ENCODE measurements around the gene PEPD.

Gene PEPD

DNA sequence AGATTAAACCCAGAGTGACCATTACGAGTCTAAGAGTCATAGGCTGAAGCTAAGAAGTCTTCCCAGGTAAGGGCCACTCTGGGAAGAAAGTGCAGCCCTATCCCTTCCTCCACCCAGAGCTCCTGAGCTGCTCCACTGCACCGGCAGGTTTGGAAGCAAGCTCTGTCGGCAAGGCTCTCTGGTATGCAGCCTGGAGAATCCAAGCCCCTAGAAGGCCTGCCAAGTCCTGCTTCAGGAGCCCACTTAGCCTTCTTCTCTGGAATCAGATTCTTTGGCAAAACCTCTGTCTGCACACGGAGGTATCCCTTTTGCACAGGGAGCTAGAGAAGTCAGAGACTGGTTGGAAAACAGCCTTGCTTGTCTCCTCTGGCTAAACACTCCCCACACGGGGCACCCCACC, 89.6 kb downstream of the PEPD start:
- Mint-ChIP-seq H3K36me3 (ENCODE audit: low read depth) (no peaks in the 10 kb centered on the region), H3K27ac (no peak overlapping the region), H3K4me1 (ENCODE audit: low read depth) (peaks cover 5% of the 10 kb centered on the region), H3K9me3 (no peaks in the 10 kb centered on the region), H3K27me3 (no peaks in the 10 kb centered on the region), H3K4me3 (no peak overlapping the region)

DNA sequence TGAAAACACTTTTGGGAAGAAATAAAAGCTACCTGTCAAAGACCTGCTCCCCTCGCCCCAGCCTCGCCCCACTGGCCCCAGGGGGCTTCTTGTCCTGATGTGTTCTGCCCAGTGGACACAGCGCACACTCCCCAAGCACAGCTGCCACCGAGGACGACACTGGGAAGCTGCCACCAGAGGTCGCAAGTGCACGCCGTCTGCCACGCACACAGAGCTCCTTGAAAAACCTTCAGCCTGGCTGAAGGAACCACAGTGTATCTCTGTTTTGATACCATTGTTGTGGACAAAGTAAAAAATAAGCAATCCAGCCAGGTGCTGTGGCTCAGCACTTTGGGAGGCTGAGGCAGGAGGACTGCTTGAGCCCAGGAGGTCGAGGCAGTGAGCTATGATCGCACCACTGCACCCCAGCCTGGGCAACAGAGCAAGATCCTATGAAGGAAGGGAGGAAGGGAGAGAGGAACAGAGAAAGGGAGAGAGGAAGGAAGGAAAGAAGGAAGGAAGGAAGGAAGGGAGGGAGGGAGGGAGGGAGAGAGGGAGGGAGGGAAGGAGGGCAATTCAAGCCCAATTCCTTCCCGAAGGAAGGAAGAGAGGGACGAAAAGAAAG, 90.8 kb downstream of the PEPD start:
- H3K27ac Mint-ChIP-seq: no peak overlapping the region
- H3K4me3 Mint-ChIP-seq: no peak overlapping the region
- peaks cover 5% of the 10 kb centered on the region for H3K4me1 Mint-ChIP-seq (ENCODE audit: low read depth)
- H3K9me3 Mint-ChIP-seq: no peaks in the 10 kb centered on the region
- no peaks in the 10 kb centered on the region for H3K36me3 Mint-ChIP-seq (ENCODE audit: low read depth)
- H3K27me3 Mint-ChIP-seq: no peaks in the 10 kb centered on the region

DNA sequence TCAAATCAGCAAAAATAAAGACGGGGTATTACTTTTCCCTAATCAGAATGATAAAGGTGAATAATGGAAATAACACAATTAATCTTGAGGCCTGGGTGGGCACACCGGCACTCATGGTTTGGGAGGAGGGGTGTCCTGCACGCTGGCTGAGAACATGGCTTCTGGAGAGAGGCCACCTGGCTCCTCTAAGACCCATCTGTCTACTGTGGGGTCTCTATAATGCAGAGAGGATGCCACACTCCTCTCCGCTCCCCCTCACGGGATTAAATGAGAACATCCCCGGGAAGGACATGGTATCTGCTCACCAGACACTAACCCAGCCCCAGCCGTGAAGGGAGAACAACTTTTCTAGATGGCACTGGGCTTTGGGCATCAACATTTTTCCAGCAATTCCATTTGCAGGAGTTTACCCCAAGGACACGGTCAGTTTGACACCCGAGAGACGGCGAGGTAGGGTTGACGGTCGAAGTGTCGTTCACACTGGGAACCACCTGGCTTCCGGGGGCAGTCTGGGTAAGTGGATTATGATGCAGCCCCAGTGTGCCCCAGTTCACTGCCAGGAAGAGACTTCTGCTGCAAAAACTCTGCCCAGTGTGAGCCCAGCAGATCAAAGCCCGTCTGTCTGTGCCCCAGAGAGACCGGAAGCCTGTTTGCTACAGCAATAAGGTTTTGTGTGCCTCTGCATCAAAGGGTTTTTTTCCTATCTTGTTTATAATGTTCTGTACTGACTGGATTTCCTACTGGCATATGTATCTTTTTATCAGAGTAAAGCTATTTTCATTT, 91.5 kb downstream of the PEPD start:
- no peaks in the 10 kb centered on the region for H3K9me3 Mint-ChIP-seq
- no peaks in the 10 kb centered on the region for H3K27me3 Mint-ChIP-seq
- H3K4me1 Mint-ChIP-seq (ENCODE audit: low read depth): peaks cover 5% of the 10 kb centered on the region
- no peaks in the 10 kb centered on the region for H3K36me3 Mint-ChIP-seq (ENCODE audit: low read depth)
- no peak overlapping the region for H3K27ac Mint-ChIP-seq
- H3K4me3 Mint-ChIP-seq: no peak overlapping the region

DNA sequence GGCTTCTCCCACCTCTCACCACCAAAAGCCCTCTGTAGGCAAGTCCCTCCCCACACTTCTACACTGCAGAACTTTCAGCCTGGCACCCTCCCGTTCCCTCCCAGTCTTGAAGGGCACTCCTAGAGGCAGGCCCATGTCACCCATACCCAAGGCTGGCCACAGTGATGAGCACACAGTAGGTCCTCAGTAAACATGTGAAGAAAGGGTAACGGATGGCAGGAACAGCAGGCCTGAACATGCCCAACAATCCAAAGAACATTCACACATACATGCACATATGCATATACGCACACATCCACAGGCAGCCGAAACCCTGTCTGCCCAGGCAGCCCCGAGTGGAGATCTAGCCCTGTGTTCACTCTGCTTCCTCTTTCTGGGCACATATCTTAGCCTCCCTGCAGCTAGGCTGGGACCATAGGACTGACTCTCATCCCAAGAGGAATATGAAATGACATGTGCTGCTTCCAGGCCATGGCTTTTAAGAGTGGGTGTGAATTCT, 92.9 kb downstream of the PEPD start:
- H3K27ac Mint-ChIP-seq: no peak overlapping the region
- no peaks in the 10 kb centered on the region for H3K27me3 Mint-ChIP-seq
- no peak overlapping the region for H3K4me3 Mint-ChIP-seq
- H3K36me3 Mint-ChIP-seq (ENCODE audit: low read depth): no peaks in the 10 kb centered on the region
- H3K9me3 Mint-ChIP-seq: no peaks in the 10 kb centered on the region
- H3K4me1 Mint-ChIP-seq (ENCODE audit: low read depth): peaks cover 5% of the 10 kb centered on the region

DNA sequence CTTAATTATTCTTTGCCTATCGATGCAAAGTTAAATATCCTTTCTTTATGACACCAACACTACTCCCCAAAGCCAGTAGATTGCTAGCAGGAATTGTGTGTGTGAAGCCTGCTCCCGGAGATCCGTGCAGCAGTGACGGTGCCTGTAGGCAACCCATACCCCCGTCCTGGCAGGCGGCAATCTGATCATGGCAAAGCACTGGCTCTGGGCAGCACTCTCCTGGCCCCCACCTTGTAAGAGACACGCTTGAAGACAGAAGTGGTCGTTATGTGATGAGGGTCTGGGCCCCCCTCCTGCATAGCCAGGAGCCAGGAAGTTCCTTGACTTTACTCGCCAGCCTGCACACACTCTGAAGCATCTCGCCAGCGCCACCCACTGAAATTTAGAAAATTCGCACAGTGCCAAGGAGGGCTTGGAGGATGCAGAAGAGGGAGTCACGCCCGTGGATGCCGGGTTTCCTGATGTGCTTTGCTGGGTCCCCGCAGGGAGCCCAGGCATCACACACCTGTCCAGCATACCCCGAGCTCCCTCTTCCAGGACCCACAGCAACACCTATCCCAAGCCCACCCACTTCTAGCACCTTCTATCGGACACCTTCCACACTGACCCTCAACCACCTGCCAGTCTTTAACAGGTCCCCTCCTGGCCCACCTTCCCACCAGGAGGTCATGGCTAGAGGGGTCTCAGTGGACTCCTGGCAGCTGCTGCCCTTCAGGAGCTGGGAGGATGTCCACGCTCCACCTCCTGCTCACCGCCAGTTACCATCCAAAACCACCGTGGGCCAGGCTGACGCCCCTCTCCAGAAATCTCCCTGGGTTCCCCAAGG, 93.6 kb downstream of the PEPD start:
- Mint-ChIP-seq H3K4me1 (ENCODE audit: low read depth) (peaks cover 5% of the 10 kb centered on the region), H3K4me3 (no peak overlapping the region), H3K9me3 (no peaks in the 10 kb centered on the region), H3K36me3 (ENCODE audit: low read depth) (no peaks in the 10 kb centered on the region), H3K27me3 (no peaks in the 10 kb centered on the region), H3K27ac (no peak overlapping the region)

DNA sequence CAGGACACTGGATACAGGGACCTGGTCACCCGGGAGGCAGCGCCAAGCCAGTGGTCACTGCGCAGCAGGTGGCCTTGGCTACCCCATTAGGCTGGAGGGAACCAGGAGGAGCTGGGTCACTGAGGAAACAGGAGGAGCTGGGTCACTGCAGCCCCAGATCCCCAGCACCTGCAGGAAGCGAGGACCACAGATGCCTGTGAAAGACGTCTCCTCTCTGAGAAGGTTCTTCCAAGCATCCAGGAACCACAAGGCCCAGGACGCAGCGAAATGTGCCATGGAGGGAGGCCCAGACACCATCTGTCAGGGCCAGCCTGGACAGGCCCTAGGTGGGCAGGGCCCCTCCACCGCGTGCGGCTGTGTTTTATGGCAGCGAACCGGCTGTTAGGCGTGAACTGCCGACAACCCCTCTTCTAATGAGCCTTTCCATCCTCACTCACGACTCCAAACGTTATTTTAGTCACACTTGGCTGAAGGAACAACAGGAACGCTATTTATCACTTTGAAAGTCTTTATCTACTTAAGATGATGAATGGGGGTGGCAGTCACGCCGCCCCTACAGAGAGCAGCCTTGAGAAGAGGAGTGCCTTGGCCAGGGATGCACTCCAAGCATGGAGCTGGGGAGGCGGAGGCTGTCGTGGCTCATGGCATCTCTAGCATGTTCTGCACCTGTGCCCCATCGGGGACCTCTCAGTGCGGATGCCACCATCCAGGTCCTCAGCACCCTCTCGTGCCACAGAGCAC, 94.8 kb downstream of the PEPD start:
- no peaks in the 10 kb centered on the region for H3K27me3 Mint-ChIP-seq
- no peak overlapping the region for H3K27ac Mint-ChIP-seq
- H3K4me3 Mint-ChIP-seq: no peak overlapping the region
- H3K4me1 Mint-ChIP-seq (ENCODE audit: low read depth): peaks cover 5% of the 10 kb centered on the region
- H3K9me3 Mint-ChIP-seq: no peaks in the 10 kb centered on the region
- H3K36me3 Mint-ChIP-seq (ENCODE audit: low read depth): no peaks in the 10 kb centered on the region

DNA sequence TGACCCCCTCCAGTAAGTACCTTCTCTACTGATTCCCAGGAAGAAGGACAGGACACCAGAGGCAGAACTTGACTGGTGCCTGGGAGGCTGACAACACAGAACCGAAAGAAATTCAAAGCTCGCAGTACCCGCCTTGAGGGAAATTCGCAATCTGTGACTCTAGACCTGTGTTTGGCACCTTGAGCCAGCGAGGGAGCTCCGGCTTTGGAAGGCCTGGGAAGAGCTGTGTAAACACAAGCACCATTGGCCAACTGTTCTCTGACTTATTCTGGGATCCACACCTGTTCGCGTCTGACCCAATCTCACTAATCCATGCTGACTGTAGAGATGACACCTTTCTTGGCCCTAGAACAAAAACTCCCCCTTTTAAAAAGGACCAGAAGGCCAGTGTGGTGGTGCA, 97.4 kb downstream of the PEPD start:
- Mint-ChIP-seq H3K36me3 (ENCODE audit: low read depth) (no peaks in the 10 kb centered on the region), H3K27me3 (no peaks in the 10 kb centered on the region), H3K4me1 (ENCODE audit: low read depth) (no peaks in the 10 kb centered on the region), H3K9me3 (no peaks in the 10 kb centered on the region), H3K4me3 (no peak overlapping the region), H3K27ac (no peak overlapping the region)

DNA sequence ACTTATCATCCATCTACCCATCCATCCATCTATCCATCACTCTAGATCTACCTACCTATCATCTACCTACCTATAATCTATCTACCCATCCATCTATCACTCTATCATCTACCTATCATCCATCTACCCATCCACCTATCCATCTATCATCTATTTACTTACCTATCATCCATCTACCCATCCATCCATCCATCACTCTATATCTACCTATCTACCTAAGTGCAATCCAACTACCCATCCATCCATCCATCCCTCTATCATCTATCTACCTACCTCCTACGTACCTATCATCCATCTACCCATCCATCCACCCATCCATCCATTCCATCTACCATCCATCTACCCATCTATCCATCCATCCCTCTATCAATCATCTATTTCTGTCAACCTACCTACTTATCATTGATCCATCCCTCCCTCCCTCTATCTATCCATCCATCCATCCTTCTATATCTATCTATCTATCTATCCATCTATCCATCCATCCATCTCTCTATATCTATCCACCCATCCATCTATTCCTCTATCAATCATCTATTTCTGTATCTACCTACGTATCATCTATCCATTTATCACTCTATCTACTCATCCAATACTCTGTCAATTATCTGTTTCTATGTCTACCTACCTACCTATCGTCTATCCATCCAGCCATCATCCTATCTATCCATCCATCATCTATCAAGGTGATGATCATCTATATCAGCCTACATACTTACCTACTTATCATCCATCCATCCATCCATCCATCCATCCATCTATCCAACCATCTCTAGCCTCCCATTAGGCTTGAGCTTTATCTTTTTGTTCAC, 99.0 kb downstream of the PEPD start:
- H3K4me1 Mint-ChIP-seq (ENCODE audit: low read depth): no peaks in the 10 kb centered on the region
- no peak overlapping the region for H3K4me3 Mint-ChIP-seq
- H3K27me3 Mint-ChIP-seq: no peaks in the 10 kb centered on the region
- H3K27ac Mint-ChIP-seq: no peak overlapping the region
- H3K36me3 Mint-ChIP-seq (ENCODE audit: low read depth): no peaks in the 10 kb centered on the region
- no peaks in the 10 kb centered on the region for H3K9me3 Mint-ChIP-seq

DNA sequence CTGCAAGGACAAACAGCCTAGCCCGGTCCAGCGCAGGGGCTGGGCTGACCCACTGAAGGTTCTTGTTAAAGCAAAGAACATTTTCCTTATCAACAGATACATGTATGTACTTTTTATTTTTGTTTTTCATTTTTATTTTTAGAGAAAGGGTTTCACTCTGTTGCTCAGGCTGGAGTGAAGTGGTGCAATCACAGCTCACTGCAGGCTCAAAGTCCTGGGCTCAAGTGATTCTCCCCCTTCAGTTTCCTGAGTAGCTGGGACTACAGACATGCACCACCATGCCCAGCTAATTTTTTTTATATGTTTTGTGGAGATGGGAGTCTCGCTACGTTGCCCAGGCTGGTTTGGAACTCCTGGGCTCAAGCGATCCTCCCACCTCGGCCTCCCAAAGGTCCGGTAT, 100.2 kb downstream of the PEPD start:
- H3K27ac Mint-ChIP-seq: no peak overlapping the region
- H3K4me1 Mint-ChIP-seq (ENCODE audit: low read depth): peaks cover 4% of the 10 kb centered on the region
- H3K27me3 Mint-ChIP-seq: no peaks in the 10 kb centered on the region
- H3K9me3 Mint-ChIP-seq: no peaks in the 10 kb centered on the region
- no peaks in the 10 kb centered on the region for H3K36me3 Mint-ChIP-seq (ENCODE audit: low read depth)
- H3K4me3 Mint-ChIP-seq: no peak overlapping the region

DNA sequence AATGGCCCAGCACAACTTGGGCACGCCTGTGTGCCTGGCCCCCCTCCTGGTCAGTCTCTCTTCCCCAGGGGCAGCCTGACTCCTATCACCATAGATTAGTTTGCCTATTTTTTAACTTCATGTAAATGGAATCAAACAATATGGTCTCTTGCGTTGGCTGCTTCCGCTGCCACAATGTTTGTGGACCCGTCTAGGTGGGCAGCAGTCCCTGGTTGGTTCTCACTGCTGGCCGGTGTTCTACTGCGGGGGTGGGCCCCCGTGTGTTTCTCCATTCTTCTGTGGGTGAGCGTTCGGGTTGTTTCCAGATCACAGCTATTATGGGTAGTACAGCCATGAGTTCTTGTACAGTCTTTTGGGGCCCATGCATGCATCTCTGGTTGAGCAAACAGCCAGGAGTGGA, 100.8 kb downstream of the PEPD start:
- no peak overlapping the region for H3K4me3 Mint-ChIP-seq
- H3K4me1 Mint-ChIP-seq (ENCODE audit: low read depth): peaks cover 5% of the 10 kb centered on the region

DNA sequence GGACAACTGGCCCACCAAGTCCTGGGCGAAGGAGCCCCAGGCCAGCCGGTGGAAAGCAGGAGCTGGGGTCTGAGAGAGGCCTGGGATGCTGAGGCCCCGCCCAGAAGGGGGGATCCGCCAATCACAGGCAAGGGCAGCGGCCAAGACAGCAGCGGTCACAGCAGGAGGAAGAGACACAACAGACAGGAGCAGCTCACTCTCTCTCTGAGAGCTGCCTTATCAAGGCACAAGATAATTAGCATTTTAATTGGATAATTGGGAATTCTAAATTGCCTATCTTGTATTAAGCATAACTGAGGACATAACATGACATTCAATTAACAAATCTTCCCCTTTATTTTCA, 101.8 kb downstream of the PEPD start:
- Mint-ChIP-seq H3K27ac (no peak overlapping the region), H3K9me3 (no peaks in the 10 kb centered on the region), H3K4me3 (no peak overlapping the region), H3K4me1 (ENCODE audit: low read depth) (peaks cover 5% of the 10 kb centered on the region), H3K36me3 (ENCODE audit: low read depth) (no peaks in the 10 kb centered on the region), H3K27me3 (no peaks in the 10 kb centered on the region)

More for the DNA sequence above, 100.8 kb downstream of the PEPD start:
- Mint-ChIP-seq H3K27me3 (no peaks in the 10 kb centered on the region), H3K27ac (no peak overlapping the region), H3K36me3 (ENCODE audit: low read depth) (no peaks in the 10 kb centered on the region), H3K9me3 (no peaks in the 10 kb centered on the region)

DNA sequence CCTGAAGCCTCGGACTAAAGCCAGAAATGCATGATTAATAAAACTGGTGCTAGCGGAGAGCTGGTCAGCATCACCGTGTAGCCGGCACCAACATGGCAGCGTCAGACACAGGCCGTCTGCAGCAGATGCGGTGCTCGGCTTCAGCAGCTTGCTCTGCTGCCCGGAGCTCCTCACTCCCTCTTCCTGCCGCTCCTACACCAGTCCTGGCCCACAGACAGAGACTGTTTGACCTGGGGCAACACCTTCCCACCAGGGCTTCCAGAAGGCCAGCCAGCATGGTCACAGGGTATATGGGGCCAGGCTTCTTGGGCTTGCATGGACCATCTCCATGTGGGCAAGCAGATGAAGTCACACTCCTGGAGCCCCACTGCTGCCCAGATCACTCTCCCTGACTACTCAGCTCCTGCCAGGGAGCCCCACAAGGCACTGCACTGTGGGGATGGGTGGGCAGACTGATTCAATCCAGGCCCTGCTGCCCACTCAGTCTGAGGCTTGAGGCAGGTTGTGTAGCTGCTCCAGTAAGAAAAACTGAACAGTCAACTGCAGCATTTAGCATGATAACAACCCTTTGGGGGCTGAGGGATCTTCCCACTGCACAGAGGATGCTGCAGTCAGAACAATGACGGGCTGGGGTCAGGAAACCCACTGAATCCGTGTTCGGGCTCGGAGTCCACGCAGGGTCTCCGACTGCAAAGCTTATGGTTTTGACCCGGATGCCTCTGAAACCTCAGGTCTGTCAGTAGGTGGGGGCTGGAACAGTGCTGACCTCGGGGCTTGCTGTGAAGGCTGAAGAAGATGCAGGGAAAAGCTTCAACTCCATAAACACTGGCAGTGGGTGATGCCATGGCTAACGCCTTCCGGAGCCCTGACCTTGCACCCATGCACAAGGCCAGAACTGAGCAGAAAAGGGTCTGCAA, 102.5 kb downstream of the PEPD start:
- H3K4me1 Mint-ChIP-seq (ENCODE audit: low read depth): peaks cover 5% of the 10 kb centered on the region
- H3K27me3 Mint-ChIP-seq: no peaks in the 10 kb centered on the region
- no peaks in the 10 kb centered on the region for H3K36me3 Mint-ChIP-seq (ENCODE audit: low read depth)
- H3K9me3 Mint-ChIP-seq: no peaks in the 10 kb centered on the region
- no peak overlapping the region for H3K4me3 Mint-ChIP-seq
- no peak overlapping the region for H3K27ac Mint-ChIP-seq

DNA sequence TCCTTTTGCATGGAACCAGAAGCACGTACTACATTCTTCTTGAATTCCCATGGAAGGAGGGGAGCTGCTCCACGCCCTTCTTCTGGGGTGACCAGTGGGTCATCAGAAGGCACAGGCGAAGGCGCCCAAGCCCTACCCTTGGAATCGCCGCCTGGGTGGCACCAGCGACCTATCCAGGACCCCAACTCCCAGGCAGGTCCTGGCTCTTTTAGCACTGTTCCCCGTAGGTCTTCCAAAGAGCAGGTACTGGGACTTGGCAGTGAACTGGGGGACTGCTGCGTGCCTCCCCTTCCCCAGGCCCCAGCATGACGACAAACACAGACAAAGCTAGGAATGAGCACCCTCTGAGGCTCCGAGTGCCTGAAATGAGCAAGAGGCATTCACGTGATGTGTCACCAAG, 103.1 kb downstream of the PEPD start:
- H3K27ac Mint-ChIP-seq: no peak overlapping the region
- H3K36me3 Mint-ChIP-seq (ENCODE audit: low read depth): no peaks in the 10 kb centered on the region
- H3K27me3 Mint-ChIP-seq: no peaks in the 10 kb centered on the region
- no peaks in the 10 kb centered on the region for H3K9me3 Mint-ChIP-seq
- no peak overlapping the region for H3K4me3 Mint-ChIP-seq
- H3K4me1 Mint-ChIP-seq (ENCODE audit: low read depth): peaks cover 5% of the 10 kb centered on the region

All from stimulated activated naive CD8-positive, alpha-beta T cell treated with anti-CD3 and anti-CD28 coated beads, Interleukin-15, Interleukin-2, amounts not matched to agents 100 ng/mL and 50 ng/mL, for 24 hours (primary cell).